Measurements from ENCODE around the gene KAZN.
A peak's percentile ranks its signal among the peaks of the same experiment; 100 is the strongest.
"Not testable (repeated sequence)": the region's sequence is repeated elsewhere in the genome, so short reads cannot be mapped to it uniquely, and the experiment has no call there.

KAZN gene

GRCh38 chr1:15020943-15021745 lies 422.7 kb downstream of the KAZN start:
- DNase-seq, result no peak

GRCh38 chr1:15022048-15022447 lies 423.6 kb downstream of the KAZN start:
- no peak for DNase-seq

- DNase-seq, result no peak
Measured at GRCh38 chr1:15023205-15023604, 424.7 kb downstream of the KAZN start.

GRCh38 chr1:15023976-15024375 lies 425.5 kb downstream of the KAZN start:
- no peak for DNase-seq

GRCh38 chr1:15026117-15026489 lies 427.6 kb downstream of the KAZN start:
- no peak for DNase-seq

GRCh38 chr1:15027515-15027986 lies 429.1 kb downstream of the KAZN start:
- peak; percentile 39 for DNase-seq

GRCh38 chr1:15028102-15028501 lies 429.6 kb downstream of the KAZN start:
- no peak for DNase-seq

- DNase-seq, result no peak
Measured at GRCh38 chr1:15028616-15029015, 430.1 kb downstream of the KAZN start.

- DNase-seq, result no peak
Measured at GRCh38 chr1:15029036-15029435, 430.6 kb downstream of the KAZN start.

- DNase-seq, result no peak
Measured at GRCh38 chr1:15029786-15030185, 431.3 kb downstream of the KAZN start.

- DNase-seq, result no peak
Measured at GRCh38 chr1:15031251-15031933, 432.9 kb downstream of the KAZN start.

GRCh38 chr1:15033264-15033663 lies 434.8 kb downstream of the KAZN start:
- DNase-seq, result no peak

- no peak for DNase-seq
Measured at GRCh38 chr1:15034656-15035055, 436.2 kb downstream of the KAZN start.

GRCh38 chr1:15035236-15035635 lies 436.8 kb downstream of the KAZN start:
- DNase-seq, result no peak

- DNase-seq, result no peak
Measured at GRCh38 chr1:15036101-15036500, 437.6 kb downstream of the KAZN start.

- DNase-seq, result peak; percentile 12
Measured at GRCh38 chr1:15038232-15039016, 439.9 kb downstream of the KAZN start.

GRCh38 chr1:15039017-15039648 lies 440.6 kb downstream of the KAZN start:
- DNase-seq, result no peak

- no peak for DNase-seq
Measured at GRCh38 chr1:15039901-15040300, 441.4 kb downstream of the KAZN start.

- DNase-seq, result not testable (repeated sequence)
Measured at GRCh38 chr1:15040685-15041084, 442.2 kb downstream of the KAZN start.

- DNase-seq, result no peak
Measured at GRCh38 chr1:15042866-15043265, 444.4 kb downstream of the KAZN start.

- no peak for DNase-seq
Measured at GRCh38 chr1:15043934-15044333, 445.4 kb downstream of the KAZN start.

GRCh38 chr1:15045123-15045522 lies 446.6 kb downstream of the KAZN start:
- no peak for DNase-seq

Data from NCI-H1105 treated with DMSO at 0.1 percent for 48 hours (cell line).